CD4-positive, alpha-beta T cell (primary cell): Measurements from ENCODE around the gene FBRSL1. TPM values are rescaled to one million over a fixed set of nuclear protein-coding genes. Genes with fewer than 3 reads are reported as not detected.

Experiments used
- ATAC-seq: fragments of 200-7000 bp; cut with Tn5 transposase; one replicate; pipeline ENCODE4 v1.10.0; 2022; ENCODE audit warnings: mild to moderate bottlenecking; ENCODE audit not compliant: poor library complexity
- CTCF ChIA-PET: fragments of 350-600 bp; sonication (Branson Sonifier 250); formaldehyde crosslinking; loops from one replicate; lab custom pipeline; 2021; ENCODE audit warnings: antibody characterized with exemption, inconsistent platforms; lab: Charles Lee
- POLR2A ChIA-PET: fragments of 350-600 bp; sonication (Branson Sonifier 250); formaldehyde crosslinking; loops from one replicate; lab custom pipeline; 2021; ENCODE audit warnings: antibody characterized with exemption, inconsistent platforms; lab: Charles Lee
- DNase-seq, 14 experiments: peaks; one replicate each; pipeline ENCODE4 v3.0.0-alpha.2; 2013 to 2020; ENCODE audit warnings: mixed read lengths in 2 of 14
- H3K27ac ChIP-seq, 2 donors: one replicate each; pipeline versions ENCODE4 v1.5.1 to v1.7.0; 2013; ENCODE audit warnings: low read length in 2 of 2, low read depth in 1 of 2, mild to moderate bottlenecking in 1 of 2
- H3K27me3 ChIP-seq, 2 experiments: 1 replicate in 1 of 2; 2 replicates in 1 of 2; pipeline versions ENCODE4 v1.6.1 to v1.7.0; 2013; ENCODE audit warnings: low read length in 2 of 2, control low read depth in 1 of 2, mild to moderate bottlenecking in 1 of 2, moderate library complexity in 1 of 2; ENCODE audit not compliant: insufficient read depth in 2 of 2, control insufficient read depth in 1 of 2
- H3K36me3 ChIP-seq: one replicate; pipeline ENCODE4 v1.6.1; 2013; ENCODE audit warnings: low read length, control low read depth; ENCODE audit not compliant: insufficient read depth
- H3K4me1 ChIP-seq: one replicate; pipeline ENCODE4 v1.6.1; 2013; ENCODE audit warnings: low read length, control low read depth; ENCODE audit not compliant: insufficient read depth
- H3K4me3 ChIP-seq: one replicate; pipeline ENCODE4 v1.5.1; 2013; ENCODE audit warnings: mild to moderate bottlenecking, low read length, moderate library complexity
- H3K9me3 ChIP-seq, 2 experiments: 1 replicate in 1 of 2; 2 replicates in 1 of 2; pipeline versions ENCODE4 v1.6.1 to v1.7.0; 2013; ENCODE audit warnings: low read length in 2 of 2, mild to moderate bottlenecking in 2 of 2, control low read depth in 1 of 2, moderate library complexity in 1 of 2; ENCODE audit not compliant: control insufficient read depth in 1 of 2, insufficient read depth in 1 of 2
- H3K27ac Mint-ChIP-seq: one replicate; pipeline ENCODE4 v1.8.0; 2020; ENCODE audit warnings: mixed read lengths
- H3K27me3 Mint-ChIP-seq: one replicate; pipeline ENCODE4 v1.8.0; 2021; ENCODE audit warnings: mixed read lengths
- H3K36me3 Mint-ChIP-seq: one replicate; pipeline ENCODE4 v1.8.0; 2021; ENCODE audit warnings: low read depth, mixed read lengths
- H3K4me1 Mint-ChIP-seq: one replicate; pipeline ENCODE4 v1.8.0; 2021; ENCODE audit warnings: low read depth, mixed read lengths
- H3K4me3 Mint-ChIP-seq: one replicate; pipeline ENCODE4 v1.8.0; 2020; ENCODE audit warnings: mild to moderate bottlenecking, mixed read lengths
- H3K9me3 Mint-ChIP-seq: one replicate; pipeline ENCODE4 v1.8.0; 2020; ENCODE audit warnings: mixed read lengths
- CTCF ChIP-seq: fragments of 200-600 bp; IDR thresholded peaks from one replicate; pipeline ENCODE4 v1.8.0; 2022; ENCODE audit warnings: antibody characterized with exemption, mild to moderate bottlenecking
- intact Hi-C, 2 experiments: fragments of 100-400 bp; cut with DNase I in 1 of 2; cut with micrococcal nuclease in 1 of 2; formaldehyde crosslinking; loops; one replicate each; pipeline versions ENCODE4 v1.15.1 to v1.9.0; 2023 to 2025; cut with DNase I, micrococcal nuclease
- total RNA-seq, 174 experiments: library from RNA in 2 of 174; stranded (reverse) in 2 of 174; gene quantifications; one replicate each; pipeline ENCODE4 v1.2.3 and lab custom pipeline; 2021 to 2026

The FBRSL1 gene
- total RNA-seq, 2 experiments from 2014 or later = 75.8 to 80.7 TPM

- intact Hi-C loops = loop anchor here in 1 of 2 experiments (1.0 kb wide), 1 partner anchor 13 kb away; no protein-coding TSS in a partner anchor
- ATAC-seq = peak; percentile 68
- Mint-ChIP-seq H3K27ac (peak overlapping the region; percentile 83), H3K27me3 (no peaks in the 10 kb centered on the region), H3K36me3 (peaks cover 8% of the 10 kb centered on the region), H3K4me1 (peaks cover 47% of the 10 kb centered on the region), H3K9me3 (peaks cover 2% of the 10 kb centered on the region), H3K4me3 (peak overlapping the region; percentile 76)
- peaks cover 0 to 12% of the 10 kb centered on the region in 2 experiments for H3K9me3 ChIP-seq
- no peaks in the 10 kb centered on the region for H3K36me3 ChIP-seq
- CTCF ChIA-PET = no interaction called here
- peaks cover 45% of the 10 kb centered on the region for H3K4me1 ChIP-seq
- no peak for TF ChIP-seq CTCF
- H3K27ac ChIP-seq = no peak overlapping the region
- no peaks in the 10 kb centered on the region for H3K27me3 ChIP-seq
- POLR2A ChIA-PET = interaction anchor here (0.9 to 4.3 kb wide), 3 partner anchors 9 to 37 kb away, joined by 3 to 69 read pairs (median 5); no protein-coding TSS in a partner anchor
- DNase-seq = peak in 8 of 14 experiments; percentile 16 to 78 (median 44)
- peak overlapping the region; percentile 25 for H3K4me3 ChIP-seq
Measured at GRCh38 chr12:132475304-132476037, 14.5 kb upstream of the FBRSL1 start.

- no peaks in the 10 kb centered on the region for H3K36me3 ChIP-seq
- H3K27ac ChIP-seq = no peak overlapping the region
- peaks cover 47% of the 10 kb centered on the region for H3K4me1 ChIP-seq
- H3K4me1 Mint-ChIP-seq = peaks cover 45% of the 10 kb centered on the region
- ChIA-PET POLR2A (interaction anchor here (1.3 to 4.3 kb wide), 2 partner anchors 8 to 11 kb away, joined by 5 to 69 read pairs; no protein-coding TSS in a partner anchor), CTCF (no interaction called here)
- peaks cover 2% of the 10 kb centered on the region for H3K9me3 Mint-ChIP-seq
- intact Hi-C loops = loop anchor here in 1 of 2 experiments (1.0 kb wide), 1 partner anchor 12 kb away; no protein-coding TSS in a partner anchor
- ATAC-seq (no peak), DNase-seq (no peak)
- peaks cover 8% of the 10 kb centered on the region for H3K36me3 Mint-ChIP-seq
- H3K27ac Mint-ChIP-seq = peak overlapping the region; percentile 44
- peak overlapping the region; percentile 62 for H3K4me3 Mint-ChIP-seq
- H3K9me3 ChIP-seq = peaks cover 0 to 12% of the 10 kb centered on the region in 2 experiments
- no peak for TF ChIP-seq CTCF
- H3K27me3 ChIP-seq = no peaks in the 10 kb centered on the region
- no peaks in the 10 kb centered on the region for H3K27me3 Mint-ChIP-seq
- H3K4me3 ChIP-seq = no peak overlapping the region
Measured at GRCh38 chr12:132476038-132476414, 13.9 kb upstream of the FBRSL1 start.

- peaks cover 2% of the 10 kb centered on the region for H3K9me3 Mint-ChIP-seq
- Histone ChIP-seq H3K27me3 (no peaks in the 10 kb centered on the region), H3K27ac (no peak overlapping the region), H3K4me1 (peaks cover 43% of the 10 kb centered on the region), H3K4me3 (peak overlapping the region; percentile 3), H3K9me3 (peaks cover 0 to 12% of the 10 kb centered on the region in 2 experiments), H3K36me3 (no peaks in the 10 kb centered on the region)
- peak overlapping the region; percentile 44 for H3K27ac Mint-ChIP-seq
- DNase-seq = peak in 1 of 14 experiments; percentile 45
- intact Hi-C loops = loop anchor here in 1 of 2 experiments (1.0 kb wide), 1 partner anchor 12 kb away; no protein-coding TSS in a partner anchor
- H3K4me1 Mint-ChIP-seq = peaks cover 43% of the 10 kb centered on the region
- H3K4me3 Mint-ChIP-seq = peak overlapping the region; percentile 62
- H3K27me3 Mint-ChIP-seq = no peaks in the 10 kb centered on the region
- ChIA-PET POLR2A (interaction anchor here (0.9 to 4.3 kb wide), 4 partner anchors 11 to 61 kb away, joined by 3 to 69 read pairs (median 4); no protein-coding TSS in a partner anchor), CTCF (no interaction called here)
- TF ChIP-seq CTCF = no peak
- ATAC-seq = no peak
- peaks cover 7% of the 10 kb centered on the region for H3K36me3 Mint-ChIP-seq
Measured at GRCh38 chr12:132476421-132476820, 13.5 kb upstream of the FBRSL1 start.
